Heart left ventricle (tissue), 16 donors: ENCODE results near the gene SYNGR1. TPM values are rescaled to one million over a fixed set of nuclear protein-coding genes. Genes with fewer than 3 reads are reported as not detected.

ENCODE experiments used
- ATAC-seq, 4 donors: fragments of 200-7000 bp; cut with Tn5 transposase; one replicate each; pipeline ENCODE4 v1.9.1; 2020 to 2022; ENCODE audit warnings: moderate library complexity in 4 of 4, mild to moderate bottlenecking in 3 of 4, moderate number of reproducible peaks in 1 of 4
- DNase-seq, 5 donors: peaks; one replicate each; pipeline ENCODE4 v3.0.0-alpha.2; 2020
- H3K27ac ChIP-seq, 12 donors: fragments of 200-600 bp; sonication (generic) in 4 of 12; one replicate each; pipeline versions ENCODE4 v1.5.0 to v1.8.0; 2016 to 2022; ENCODE audit warnings: mild to moderate bottlenecking in 2 of 12
- H3K27me3 ChIP-seq, 9 donors: fragments of 200-600 bp; sonication (generic) in 2 of 9; one replicate each; pipeline versions ENCODE4 v1.5.1 to v1.8.0; 2016 to 2022; ENCODE audit warnings: mild to moderate bottlenecking in 3 of 9
- H3K36me3 ChIP-seq, 9 donors: fragments of 200-600 bp; sonication (generic) in 2 of 9; one replicate each; pipeline versions ENCODE4 v1.5.0 to v1.8.0; 2018 to 2022; ENCODE audit warnings: mild to moderate bottlenecking in 2 of 9
- H3K4me1 ChIP-seq, 12 donors: fragments of 200-600 bp; sonication (generic) in 4 of 12; one replicate each; pipeline versions ENCODE4 v1.5.0 to v1.8.0; 2016 to 2022; ENCODE audit warnings: mild to moderate bottlenecking in 3 of 12
- H3K4me3 ChIP-seq, 12 donors: fragments of 200-600 bp; sonication (generic) in 4 of 12; one replicate each; pipeline versions ENCODE4 v1.5.0 to v1.8.0; 2017 to 2022; ENCODE audit warnings: mild to moderate bottlenecking in 9 of 12, moderate library complexity in 4 of 12
- H3K9me3 ChIP-seq, 12 donors: fragments of 200-600 bp; sonication (generic) in 4 of 12; one replicate each; pipeline versions ENCODE4 v1.5.0 to v1.8.0; 2016 to 2022; ENCODE audit warnings: mild to moderate bottlenecking in 1 of 12
- POLR2A ChIP-seq, 2 donors: fragments of 450-650 bp; IDR thresholded peaks; one replicate each; pipeline ENCODE4 v1.6.1; 2017; ENCODE audit warnings: antibody characterized with exemption in 2 of 2, mild to moderate bottlenecking in 2 of 2, moderate library complexity in 2 of 2
- WGBS, 4 donors: extraction: QIAGEN DNeasy Blood & Tissue Kit in 2 of 4; methylation state at CpG; one replicate each; pipeline versions ENCODE4 v1.1.5 to v1.1.7; 2013 to 2018; 5-methylcytosine and 5-hydroxymethylcytosine counted together
- intact Hi-C, 10 donors: fragments of 100-400 bp; cut with DNase I; formaldehyde crosslinking; loops; one replicate each; pipeline versions ENCODE4 v1.11.1 to v1.14.2; 2022
- polyA plus RNA-seq, 2 donors: library from polyadenylated mRNA; stranded (reverse); fragments of 200-250 nt; gene quantifications; one replicate each; pipeline ENCODE4 v1.2.3, GENCODE V29; 2013
- total RNA-seq, 9 donors: library from RNA; depleted of rRNA in 2 of 9; stranded (reverse); fragments of >200 nt in 2 of 9; fragmentation: NEBNext Ultra II Directional in 3 of 9; extraction: Animal tissue kit (Norgen Biotek cat#: 25700) in 3 of 9; gene quantifications; one replicate each; pipeline versions ENCODE4 v1.1.0 to v1.2.4, GENCODE V29; 2016 to 2023
- TF ChIP-seq, protein P1 (sequence below), 12 donors: fragments of 200-600 bp; sonication (generic) in 4 of 12; IDR thresholded peaks; one replicate each; pipeline versions ENCODE4 v1.5.0 to v1.8.0; 2018 to 2022; ENCODE audit warnings: antibody characterized with exemption in 12 of 12, mild to moderate bottlenecking in 5 of 12
- donor health status: ischemic (EF 13 %, LVEDD 7.1; RV severe dilation, severe dysfunction).
- donor health status: healthy with polysubstance abuse.
- donor health status: DM: no; HTN: yes; CAD: no.
- donor health status: DM: no; HTN: no; CAD: no.
- donor health status: ischemic (EF 25% LVEDD 6.9; RV normal size, moderate dysfunction).
- donor health status: ischemic (EF 25% LVEDD 5.7; RV mildly dilated, moderate dysfunction).
- donor health status: healthy.
- donor health status: DM: yes; HTN: yes; CAD: no.
- donor health status: ischemic (EF 35%, LVEDD 5.7; RV mildly dilated, moderate dysfunction).
- donor health status: nonischemic (EF 11% LVEDD 7.7; RV severe dilation, severe dysfunction).
- donor health status: DM: yes; HTN: yes; CAD: no.
- donor health status: PGD.
- donor health status: ischemic (EF 29% LVEDD 5.4; RV normal size, mild dysfunction).
- donor health status: nonischemic (EF 23%, LVEDD 6.1; RV moderate dilation, normal function).

Gene SYNGR1
- total and polyA plus RNA-seq, 11 donors: 20.0 to 49.9 (median 39.3) TPM

DNA sequence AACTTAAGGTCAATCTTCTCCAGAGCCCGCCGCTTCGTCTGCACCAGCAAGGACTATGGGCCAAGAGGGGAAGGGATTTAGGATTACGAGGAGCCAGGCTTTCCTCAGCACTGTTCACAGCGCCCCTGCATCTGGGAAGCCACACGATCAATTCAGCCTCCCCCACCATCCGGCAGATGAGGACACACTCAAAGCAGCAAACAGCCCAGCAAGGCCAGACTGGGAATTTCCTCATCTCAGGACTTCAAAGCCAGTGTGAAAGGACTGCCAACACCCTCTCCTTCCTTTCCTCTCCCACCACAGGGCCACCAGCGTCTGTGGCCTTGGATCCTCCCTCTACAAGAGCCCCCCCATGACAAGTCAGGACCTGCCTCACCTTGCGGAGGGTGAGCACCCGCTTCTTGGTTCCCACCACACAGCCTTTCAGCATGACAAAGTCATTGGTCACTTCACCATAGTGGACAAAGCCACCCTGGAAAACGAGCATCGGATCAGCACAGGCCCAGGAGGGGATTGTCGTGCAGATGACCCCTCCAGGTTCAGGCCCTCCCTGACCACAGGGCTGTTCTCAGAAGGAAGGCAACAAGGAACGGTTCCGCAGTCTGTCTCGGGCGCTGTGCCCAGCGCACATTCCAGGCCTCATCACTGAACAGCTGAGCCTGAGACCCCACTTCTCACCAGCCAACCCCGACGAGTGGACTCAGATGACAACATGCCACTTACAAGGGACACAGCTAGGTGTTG is 36.4 kb upstream of the SYNGR1 start:
- intact Hi-C loops: loop anchor here in 9 of 10 donors (2.0 to 10.0 kb wide), 8 partner anchors 71 to 549 kb away; partner anchors contain the start of genes PDGFB (in 3 of the 9), ATF4 (in 2 of the 9) and CBX6 (in 2 of the 9)
- no peaks in the 10 kb centered on the region for H3K9me3 ChIP-seq
- H3K27ac ChIP-seq: peak overlapping the region in 11 of 12 donors; percentile 0 to 96 (median 44)
- DNase-seq (peak in 2 of 5 donors; percentile 22 to 51), ATAC-seq (no peak)
- no peak for TF ChIP-seq POLR2A (IDR thresholded peaks at IDR 0.05)
- TF ChIP-seq, protein P1, sequence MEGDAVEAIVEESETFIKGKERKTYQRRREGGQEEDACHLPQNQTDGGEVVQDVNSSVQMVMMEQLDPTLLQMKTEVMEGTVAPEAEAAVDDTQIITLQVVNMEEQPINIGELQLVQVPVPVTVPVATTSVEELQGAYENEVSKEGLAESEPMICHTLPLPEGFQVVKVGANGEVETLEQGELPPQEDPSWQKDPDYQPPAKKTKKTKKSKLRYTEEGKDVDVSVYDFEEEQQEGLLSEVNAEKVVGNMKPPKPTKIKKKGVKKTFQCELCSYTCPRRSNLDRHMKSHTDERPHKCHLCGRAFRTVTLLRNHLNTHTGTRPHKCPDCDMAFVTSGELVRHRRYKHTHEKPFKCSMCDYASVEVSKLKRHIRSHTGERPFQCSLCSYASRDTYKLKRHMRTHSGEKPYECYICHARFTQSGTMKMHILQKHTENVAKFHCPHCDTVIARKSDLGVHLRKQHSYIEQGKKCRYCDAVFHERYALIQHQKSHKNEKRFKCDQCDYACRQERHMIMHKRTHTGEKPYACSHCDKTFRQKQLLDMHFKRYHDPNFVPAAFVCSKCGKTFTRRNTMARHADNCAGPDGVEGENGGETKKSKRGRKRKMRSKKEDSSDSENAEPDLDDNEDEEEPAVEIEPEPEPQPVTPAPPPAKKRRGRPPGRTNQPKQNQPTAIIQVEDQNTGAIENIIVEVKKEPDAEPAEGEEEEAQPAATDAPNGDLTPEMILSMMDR (IDR thresholded peaks at IDR 0.05): no peak
- WGBS, 4 donors: 59 to 71% (median 66%) methylated on average over 12 to 20 of the region's 20 CpGs
- H3K27me3 ChIP-seq: no peaks in the 10 kb centered on the region
- peaks cover 2 to 73% (median 70%) of the 10 kb centered on the region in 9 donors for H3K36me3 ChIP-seq
- H3K4me1 ChIP-seq: peaks cover 24 to 82% (median 64%) of the 10 kb centered on the region in 12 donors
- no peak overlapping the region for H3K4me3 ChIP-seq

DNA sequence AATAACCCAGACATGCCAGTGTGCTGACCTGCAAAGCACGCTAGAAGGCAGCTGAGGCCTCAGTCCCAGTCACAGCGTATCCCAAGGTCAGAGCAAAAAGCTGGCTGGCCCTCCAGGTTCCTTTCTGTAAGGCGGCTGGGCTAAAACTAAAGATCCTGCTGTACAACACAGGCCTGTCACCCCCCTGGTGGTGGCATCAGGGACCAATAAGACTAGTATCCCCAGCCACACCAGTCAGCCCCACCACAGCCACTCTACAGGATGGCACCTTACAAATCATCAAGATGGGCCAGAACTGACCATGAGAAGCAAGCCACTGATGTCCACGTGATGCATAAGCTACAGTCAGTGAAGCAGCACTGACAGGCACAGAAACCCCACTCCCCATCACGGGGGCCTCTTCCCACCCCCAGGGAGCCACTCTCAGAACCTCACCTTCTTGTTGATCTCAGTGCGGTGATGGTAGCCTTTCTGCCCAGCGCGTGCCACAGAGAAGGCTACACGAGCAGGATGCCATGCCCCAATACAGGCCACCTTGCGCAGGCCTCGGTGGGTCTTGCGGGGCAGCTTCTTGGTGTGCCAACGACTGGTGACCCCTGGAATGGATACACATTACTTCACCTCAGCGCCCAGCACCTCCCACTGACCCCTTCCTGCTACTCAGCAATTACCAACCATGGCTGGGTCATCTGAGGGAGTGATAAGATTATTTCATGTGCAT is 35.4 kb upstream of the SYNGR1 start:
- ATAC-seq (peak in 2 of 4 donors; percentile 10 to 12), DNase-seq (peak in 3 of 5 donors; percentile 19 to 53 (median 52))
- intact Hi-C loops: loop anchor here in 9 of 10 donors (5.0 to 10.0 kb wide), 7 partner anchors 72 to 550 kb away; partner anchors contain the start of genes PDGFB (in 3 of the 9), ATF4 (in 2 of the 9) and CBX6 (in 2 of the 9)
- H3K27me3 ChIP-seq: no peaks in the 10 kb centered on the region
- no peaks in the 10 kb centered on the region for H3K9me3 ChIP-seq
- H3K27ac ChIP-seq: peak overlapping the region in 10 of 12 donors; percentile 15 to 96 (median 51)
- H3K4me1 ChIP-seq: peaks cover 24 to 77% (median 60%) of the 10 kb centered on the region in 12 donors
- no peak for TF ChIP-seq POLR2A (IDR thresholded peaks at IDR 0.05)
- TF ChIP-seq, protein P1 (IDR thresholded peaks at IDR 0.05): peak in 4 of 12 donors; percentile 7 to 28 (median 14)
- H3K36me3 ChIP-seq: peaks cover 2 to 73% (median 70%) of the 10 kb centered on the region in 9 donors
- WGBS, 4 donors: 58 to 81% (median 78%) methylated on average over 5 to 14 of the region's 14 CpGs
- no peak overlapping the region for H3K4me3 ChIP-seq

GRCh38 chr22:39315389-39315788 is 34.4 kb upstream of the SYNGR1 start:
- H3K27ac ChIP-seq: peak overlapping the region in 11 of 12 donors; percentile 8 to 100 (median 72)
- DNase-seq (peak in 1 of 5 donors; percentile 22), ATAC-seq (no peak)
- 78 to 86% (median 81%) methylated on average over 6 to 13 of the region's 13 CpGs for WGBS, 4 donors
- H3K4me3 ChIP-seq: peak overlapping the region in 1 of 12 donors; percentile 88
- TF ChIP-seq POLR2A (IDR thresholded peaks at IDR 0.05): no peak
- TF ChIP-seq, protein P1 (IDR thresholded peaks at IDR 0.05): no peak
- H3K4me1 ChIP-seq: peaks cover 24 to 72% (median 59%) of the 10 kb centered on the region in 12 donors
- H3K36me3 ChIP-seq: peaks cover 2 to 73% (median 70%) of the 10 kb centered on the region in 9 donors
- intact Hi-C loops: loop anchor here in 9 of 10 donors (5.0 to 10.0 kb wide), 9 partner anchors 163 to 551 kb away; partner anchors contain the start of genes ATF4 (in 4 of the 9), CBX7 (in 4 of the 9) and CBX6 (in 3 of the 9)
- no peaks in the 10 kb centered on the region for H3K27me3 ChIP-seq
- H3K9me3 ChIP-seq: no peaks in the 10 kb centered on the region
